HG03460 (cell line): ENCODE measurements around the gene TXNDC11.

Experiments
- ATAC-seq: cut with Tn5 transposase; IDR thresholded peaks from one replicate; pipeline ENCODE4 v1.9.1; 2021; ENCODE audit not compliant: unreplicated experiment

The TXNDC11 gene

DNA sequence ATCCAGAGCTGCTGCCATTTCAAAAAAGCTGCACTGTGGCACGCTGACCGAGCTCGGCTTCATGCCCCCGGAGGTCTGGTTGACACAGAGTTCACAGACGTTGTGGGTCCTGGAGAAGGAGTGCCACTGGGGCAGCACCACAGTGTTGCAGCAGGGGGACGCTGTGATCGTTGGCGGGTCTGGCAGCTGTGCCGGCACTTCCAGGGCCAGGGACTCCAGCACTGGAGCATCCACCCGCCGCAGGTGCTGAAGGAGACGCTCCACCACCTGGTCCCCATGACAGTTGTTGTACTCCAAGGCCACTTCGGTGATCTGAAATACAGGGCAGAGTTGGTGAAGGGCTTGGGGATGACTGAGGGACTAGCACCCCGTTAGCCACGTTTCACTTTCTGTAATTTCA, 50.9 kb downstream of the TXNDC11 start:
- ATAC-seq, result no peak

DNA sequence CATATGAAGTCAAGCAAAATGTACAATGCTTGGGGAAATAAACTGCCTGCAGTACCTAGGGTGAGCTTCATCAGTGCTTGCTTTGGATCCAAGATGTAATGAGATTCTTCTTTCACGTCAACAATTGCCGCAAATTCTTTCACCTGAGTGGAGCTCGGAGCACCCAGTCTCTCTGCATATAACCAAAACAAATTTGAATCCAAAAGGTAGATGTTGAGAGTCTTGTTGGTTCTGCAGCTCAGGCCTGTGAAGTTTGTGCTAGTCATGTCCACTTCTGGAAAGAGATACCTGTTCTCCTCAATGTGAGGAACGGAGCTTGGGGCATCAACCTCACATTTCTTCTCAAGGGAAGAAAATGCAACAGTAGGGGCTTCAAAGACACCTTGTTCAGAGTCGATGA, 51.4 kb downstream of the TXNDC11 start:
- no peak for ATAC-seq

DNA sequence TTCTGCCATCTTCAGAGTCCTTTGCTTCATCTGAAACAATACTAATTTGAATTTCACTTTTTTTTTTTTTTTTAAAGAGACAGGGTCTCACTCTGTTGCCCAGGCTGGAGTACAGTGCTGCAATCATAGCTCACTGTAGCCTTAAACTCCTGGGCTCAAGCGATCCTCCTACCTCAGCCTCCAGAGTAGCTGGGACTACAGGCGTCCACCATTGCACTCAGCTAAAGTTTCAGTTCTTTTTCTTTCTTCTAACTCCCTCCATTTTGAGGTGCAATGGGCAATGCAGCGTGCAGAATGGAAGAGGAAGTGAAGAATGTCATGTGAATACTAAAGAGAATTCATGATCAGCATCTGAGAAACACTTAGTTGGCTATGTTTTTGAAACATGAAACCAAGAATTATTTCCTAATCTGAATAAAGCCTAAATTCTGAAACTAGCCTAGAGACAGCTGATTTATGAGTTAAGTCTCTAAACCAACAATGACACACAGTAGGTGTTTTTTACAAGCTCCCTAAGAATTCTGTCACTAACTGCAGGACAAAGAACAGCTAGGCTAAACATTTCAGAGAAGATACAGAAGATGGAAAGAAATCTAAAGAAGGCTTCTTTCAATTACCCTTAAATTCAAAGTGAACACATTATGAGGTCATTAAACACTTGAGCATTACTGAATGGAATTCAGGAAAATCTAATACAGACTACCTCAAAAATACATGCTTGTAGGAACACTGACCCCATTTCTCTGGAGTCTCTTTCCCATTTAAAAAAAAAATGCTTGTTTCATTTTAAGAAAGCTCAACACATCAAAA, 53.4 kb downstream of the TXNDC11 start:
- peak; percentile 85 for ATAC-seq

DNA sequence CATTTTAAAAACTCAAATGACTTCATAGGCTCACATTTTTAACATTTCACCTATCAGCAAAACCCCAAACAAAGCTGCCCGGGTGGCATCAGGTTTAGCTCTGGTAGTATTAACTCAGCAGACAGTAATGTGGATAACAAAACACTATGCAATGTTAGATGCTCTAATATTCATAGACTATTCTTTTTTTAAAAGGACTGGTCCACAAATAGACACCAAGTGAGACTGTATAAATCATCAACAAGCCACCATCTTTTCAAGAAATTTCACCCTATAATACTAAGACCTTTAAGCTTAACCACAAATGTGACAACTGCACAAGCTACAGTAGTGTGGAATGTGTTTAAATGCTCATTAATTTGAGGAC, 54.2 kb downstream of the TXNDC11 start:
- no peak for ATAC-seq

DNA sequence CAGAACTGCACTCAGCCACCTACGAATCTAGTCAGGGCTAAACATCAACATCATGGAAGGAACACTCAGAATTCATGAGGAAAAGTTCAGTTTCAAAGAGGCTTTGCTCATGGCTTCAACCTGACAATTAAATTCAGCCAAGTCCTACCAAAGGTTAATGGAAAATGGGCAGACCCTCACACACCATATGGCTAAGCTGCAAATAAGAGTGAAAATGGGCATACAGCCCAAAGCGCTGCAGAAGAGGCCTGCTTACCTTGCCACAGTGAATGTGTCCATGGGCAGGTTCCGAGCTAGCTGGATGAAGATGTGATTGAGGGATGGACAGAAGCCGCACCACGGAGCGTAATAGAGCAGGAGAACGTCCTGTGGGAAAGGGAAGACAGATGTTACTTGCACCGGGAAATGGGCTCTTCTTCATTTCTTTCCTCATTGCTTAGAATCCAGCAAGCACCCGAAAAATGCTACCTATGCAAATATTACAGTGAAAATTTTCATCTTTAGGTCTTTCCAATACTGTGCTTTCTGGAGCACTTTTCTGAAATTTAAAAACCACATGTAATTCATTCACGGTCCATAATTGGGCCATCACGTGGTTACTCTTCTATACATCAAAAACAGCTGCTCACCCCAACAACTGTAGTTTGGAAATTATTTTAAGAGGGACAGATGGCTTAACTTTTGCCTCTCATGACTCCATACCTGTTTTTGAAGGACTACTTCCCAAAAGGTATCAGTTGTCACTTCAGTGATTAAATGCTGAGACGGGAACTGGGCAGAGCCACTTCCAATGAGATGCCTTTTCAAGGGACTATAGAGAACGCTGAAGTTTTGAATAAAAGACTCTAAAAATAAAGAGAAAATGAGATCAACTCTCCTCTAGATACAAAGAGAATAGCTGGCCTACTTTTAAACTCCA, 54.8 kb downstream of the TXNDC11 start:
- ATAC-seq, result no peak

DNA sequence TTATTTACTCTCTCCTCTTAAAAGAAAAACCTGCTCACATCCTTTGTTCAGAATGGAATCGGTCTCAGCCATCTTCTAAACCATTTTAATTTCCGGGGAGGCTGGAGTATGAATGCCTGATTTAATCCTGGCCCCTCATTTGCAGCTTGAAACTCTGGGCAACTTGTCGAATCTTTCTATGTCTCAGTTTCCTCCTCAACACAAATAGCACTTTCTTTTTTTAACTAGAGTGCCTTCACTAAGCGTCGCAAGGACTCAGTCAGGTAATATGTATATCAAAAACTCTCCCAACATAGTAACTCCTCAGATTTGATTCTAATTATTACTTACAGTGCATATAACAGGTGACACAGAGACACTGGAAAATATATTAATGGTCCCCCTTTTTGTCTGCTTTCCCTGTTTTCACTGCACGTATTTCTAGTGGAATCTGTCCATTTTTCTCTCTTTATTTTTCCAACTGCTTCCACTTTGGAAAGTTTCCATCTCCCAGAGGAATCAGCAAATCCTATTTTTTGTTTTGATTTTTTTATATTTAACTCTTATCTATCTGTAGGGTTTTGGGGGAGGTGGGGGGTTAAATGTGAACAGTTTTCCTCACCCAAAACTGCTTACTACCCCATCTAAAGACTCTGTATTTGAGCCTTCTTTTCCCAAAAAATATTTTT, 55.8 kb downstream of the TXNDC11 start:
- ATAC-seq, result no peak

DNA sequence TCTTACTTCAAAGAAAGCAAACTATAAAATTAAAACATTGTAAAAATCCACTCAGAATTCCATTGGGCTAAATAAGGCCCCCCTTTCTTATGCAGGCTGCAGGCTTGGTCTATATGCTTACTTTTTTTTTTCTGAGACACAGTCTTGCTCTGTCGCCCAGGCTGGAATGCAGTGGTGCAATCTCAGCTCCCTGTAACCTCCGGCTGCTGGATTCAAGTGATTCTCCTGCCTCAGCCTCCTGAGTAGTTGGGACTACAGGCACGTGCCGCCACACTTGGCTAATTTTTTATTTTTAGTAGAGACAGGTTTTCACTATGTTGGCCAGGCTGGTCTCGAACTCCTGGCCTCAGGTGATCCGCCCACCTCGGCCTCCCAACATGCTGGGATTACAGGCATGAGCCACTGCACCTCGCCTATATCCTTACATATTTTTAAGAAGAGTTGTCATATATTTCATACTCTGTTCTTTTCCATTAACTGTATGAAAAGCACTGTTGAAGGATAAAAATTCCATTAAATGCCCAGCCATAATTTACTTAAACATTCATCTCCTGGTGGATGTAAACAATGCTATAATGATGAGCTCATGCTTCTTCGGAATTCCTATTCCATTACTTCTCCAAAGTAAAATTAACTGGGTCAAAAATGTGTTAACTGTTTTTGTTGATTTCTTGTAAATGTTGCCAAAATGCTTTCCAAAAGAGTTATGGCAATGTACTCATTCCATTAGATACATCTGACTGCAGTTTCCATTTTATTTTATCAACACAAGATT, 56.6 kb downstream of the TXNDC11 start:
- no peak for ATAC-seq

DNA sequence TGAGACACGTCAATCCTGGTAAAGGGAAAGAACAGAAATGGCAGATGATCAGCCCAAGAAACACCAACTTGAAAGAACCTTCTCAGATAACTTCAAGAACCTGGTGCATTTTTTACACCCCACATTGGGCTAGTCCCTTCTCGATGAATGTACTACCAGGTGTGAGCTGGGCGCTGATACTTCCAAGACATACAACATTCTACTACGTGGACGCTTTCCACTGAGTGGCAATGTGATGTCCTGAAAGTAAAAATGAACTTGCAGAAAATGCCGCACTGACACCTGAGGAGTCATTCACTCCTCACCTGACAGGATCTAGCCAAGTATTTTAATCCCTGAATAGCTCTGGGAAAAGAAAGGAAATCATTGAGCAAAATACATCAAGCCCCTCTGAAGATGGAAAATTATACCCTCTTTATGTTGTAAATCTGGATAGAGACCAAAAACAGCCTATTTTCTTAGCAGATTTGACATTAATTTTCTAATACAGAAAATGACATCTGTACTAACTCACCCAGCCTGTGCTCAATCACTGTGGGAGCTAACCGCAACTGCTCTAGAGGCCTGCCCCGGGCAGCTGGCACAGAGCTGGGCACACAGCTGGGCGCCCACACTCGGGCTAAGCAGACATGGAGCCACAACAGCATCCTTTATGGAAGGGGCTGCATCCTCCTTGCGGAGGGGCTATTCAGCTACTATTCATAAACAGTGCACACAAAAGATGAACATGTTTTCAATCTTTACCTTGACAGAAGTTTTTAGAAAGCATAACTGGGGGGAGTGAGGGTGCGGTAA, 58.2 kb downstream of the TXNDC11 start:
- no peak for ATAC-seq

DNA sequence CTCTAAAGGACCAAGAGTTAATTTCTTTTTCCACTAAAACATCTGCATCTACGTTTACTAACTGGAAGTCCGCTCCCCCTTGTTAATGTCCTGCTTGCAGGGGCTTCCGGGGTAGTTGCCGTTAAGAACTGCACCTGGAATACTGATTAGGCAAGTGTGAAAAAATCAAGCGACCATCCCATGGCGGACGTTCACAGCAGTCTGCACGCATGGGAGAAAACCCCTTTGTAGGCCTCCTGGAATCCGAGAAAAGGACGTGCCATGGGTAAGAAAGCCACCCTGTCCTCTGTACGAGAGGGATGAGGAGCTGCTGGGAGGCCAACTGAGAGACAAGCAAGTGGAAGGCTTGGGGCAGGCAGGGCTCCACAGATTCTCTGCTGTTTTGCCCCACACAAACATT, 59.5 kb downstream of the TXNDC11 start:
- ATAC-seq, result no peak

DNA sequence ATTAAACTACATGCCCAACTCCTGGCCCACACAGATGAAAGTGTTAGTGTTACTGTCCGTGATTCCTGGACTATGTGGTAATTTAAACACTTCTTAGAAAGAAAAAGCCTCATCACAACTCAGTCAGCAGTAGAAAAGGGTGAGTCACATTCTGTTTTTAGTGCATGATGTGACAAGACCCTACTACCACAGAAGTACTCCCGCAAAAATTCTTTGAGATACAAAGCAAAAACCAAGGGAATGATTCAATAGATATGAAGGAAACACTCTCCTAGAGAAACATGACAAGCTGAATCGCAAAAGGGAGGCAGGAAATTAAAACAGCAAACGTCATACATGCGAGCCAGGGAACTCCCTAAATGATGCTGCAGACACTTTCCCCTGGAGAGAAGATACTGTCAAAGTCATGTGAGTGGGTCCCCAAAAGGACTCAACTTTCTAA, 60.0 kb downstream of the TXNDC11 start:
- ATAC-seq, result no peak

DNA sequence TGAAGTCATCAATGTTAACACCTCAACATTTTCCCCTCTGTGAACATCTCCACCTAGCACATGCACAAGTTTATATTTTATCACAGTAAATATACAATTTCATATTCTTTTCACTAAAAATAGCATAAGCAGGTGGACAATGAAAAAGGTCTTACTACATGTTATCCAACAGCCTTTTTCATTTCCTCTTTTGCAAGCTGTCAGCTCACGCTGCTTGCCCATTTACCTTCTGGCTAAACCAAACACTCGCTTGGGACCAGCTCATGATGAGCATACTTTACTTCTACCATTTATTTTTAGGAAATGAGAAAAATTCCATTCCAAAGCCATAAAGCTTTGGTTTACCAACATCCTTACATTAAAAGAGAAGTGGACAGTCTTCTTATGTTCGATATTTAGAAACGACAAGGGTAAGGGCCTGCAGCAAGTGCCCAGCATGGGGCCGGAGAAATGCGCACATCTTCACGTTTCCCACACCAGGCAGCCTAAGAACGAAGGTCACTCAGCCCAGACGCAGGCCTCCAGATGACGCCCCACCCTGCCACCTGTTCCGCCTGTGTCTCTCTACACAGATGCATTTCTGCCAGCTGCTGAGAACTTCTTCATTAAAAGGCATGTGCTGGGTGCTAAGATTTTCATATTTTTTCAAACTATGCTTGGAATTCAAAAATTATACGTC, 60.5 kb downstream of the TXNDC11 start:
- ATAC-seq, result no peak

DNA sequence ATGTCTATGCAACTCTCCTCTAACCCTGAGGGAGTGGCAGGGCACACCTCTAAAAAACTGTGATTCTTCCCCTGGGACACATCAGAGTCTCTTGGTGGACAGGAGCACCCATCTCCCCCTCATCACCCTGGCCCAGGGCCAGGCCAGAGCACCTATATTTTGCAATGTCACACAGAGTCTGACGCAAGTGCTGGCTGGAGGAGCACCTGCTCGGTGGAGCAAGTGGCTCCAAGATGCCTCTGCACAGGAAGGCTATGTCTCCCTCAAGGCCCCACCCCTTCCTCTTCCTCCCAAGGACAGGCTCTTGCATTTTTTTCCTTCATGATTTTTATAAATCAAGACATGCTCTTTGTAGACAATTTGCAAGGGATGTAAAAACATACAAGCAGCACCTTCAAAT, 61.1 kb downstream of the TXNDC11 start:
- ATAC-seq, result no peak

DNA sequence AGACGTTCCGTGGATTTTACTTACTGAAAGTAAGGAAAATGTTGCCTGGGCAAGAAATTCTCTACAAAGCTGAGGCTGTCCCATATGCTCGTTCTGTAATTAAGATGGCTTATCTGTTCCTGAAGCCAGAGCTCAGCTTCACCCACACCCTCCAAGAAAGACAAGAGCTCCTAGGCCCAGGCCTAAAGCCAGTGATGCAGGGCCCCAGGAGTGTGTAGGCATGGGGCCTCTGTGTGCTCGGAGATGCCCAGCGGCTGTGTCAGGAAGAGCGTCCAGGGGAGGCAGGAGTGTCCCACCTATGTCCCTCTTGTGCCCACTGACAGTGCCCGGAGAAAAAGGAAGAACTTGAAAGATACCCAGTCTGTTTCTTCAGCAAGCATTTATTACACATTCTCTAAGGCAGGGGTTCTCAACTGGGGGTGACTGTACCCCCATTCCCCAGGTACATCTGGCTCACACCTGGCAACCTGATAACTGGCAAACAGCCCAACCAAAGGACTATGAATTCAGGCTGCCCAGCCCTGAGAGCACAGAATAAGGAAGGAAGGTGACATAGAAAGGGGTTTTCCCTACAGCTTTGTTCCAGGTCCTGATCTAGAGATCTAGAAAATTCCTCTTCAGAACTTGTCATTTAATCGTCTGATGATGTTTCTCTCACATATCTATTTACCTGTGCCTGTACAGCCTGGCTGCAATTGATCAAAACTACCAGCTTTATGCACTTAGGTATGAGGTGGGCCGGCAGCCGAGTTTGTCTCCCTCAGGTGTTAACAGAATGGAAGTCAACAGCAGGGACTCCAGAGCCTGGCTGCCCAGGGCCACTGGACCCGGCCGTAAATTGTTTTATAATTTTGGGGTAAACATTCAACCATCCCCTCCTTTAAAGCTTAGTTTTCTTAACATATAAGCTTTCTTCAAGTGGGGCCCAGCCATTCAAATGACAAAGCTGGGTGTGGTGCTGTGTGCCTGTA, 62.4 kb downstream of the TXNDC11 start:
- ATAC-seq, result no peak

DNA sequence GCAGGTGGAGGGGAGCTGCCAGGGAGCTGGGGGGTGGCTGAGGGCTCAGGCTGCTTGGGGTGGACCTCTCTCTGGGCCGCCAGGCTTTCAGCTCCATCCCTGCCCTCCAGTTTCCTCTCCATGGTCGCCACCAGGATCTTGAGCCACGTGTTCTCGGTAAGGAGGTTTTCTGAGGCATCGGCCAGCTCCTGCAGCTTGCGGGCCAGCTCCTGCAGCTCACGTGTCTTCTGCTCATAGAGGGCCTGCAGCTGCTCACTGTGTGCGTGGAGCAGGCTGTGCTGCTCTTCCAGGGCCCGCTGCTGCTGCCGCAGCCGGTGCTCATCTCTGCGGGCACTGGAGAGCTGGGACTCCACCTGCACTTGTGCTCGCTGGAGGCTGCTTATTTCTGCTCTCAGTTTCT, 63.4 kb downstream of the TXNDC11 start:
- ATAC-seq, result no peak

DNA sequence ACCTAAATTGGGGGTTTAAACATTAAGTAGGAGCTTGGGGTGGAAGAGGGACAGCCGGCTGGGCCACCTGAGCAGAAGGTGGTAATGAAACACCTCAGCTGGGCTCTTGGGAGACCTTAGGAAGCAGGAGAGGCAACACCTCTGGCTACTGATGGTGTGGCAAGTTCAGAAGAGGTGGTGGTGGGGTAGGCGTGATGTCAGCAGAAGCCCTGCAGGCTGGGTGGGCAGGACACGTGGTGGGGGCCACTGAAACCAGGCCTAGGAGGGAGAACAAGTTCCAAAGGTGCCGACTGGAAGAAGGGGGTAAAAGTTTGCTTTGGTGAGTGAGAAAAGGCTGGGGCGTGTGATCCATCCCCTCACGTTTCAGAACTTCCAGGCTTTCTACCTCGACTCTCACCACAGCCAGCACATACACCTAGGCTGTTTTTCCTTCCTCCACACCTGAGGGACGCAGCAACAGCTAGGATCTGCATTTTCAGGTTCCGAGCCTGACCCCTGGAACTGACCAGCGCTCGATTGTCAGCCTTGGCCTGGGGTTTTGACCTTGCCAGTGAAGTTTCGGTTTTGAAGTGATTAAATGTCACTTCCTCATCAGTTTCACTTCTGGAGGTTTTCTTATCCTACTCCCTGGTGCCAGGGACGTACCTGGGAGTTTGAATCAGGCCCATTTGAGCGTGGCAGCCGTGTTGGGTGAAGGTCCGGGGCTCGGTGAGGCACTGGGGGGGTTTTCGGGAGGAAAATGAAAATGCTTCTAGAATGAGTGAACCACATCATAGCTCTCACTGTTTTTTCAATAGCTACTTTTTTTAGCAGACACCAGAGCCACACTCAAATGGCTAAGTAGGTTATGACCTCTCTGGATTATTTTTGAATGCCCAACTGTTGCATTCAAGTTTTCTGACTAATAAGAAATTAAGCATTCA, 64.4 kb downstream of the TXNDC11 start:
- ATAC-seq, result no peak

DNA sequence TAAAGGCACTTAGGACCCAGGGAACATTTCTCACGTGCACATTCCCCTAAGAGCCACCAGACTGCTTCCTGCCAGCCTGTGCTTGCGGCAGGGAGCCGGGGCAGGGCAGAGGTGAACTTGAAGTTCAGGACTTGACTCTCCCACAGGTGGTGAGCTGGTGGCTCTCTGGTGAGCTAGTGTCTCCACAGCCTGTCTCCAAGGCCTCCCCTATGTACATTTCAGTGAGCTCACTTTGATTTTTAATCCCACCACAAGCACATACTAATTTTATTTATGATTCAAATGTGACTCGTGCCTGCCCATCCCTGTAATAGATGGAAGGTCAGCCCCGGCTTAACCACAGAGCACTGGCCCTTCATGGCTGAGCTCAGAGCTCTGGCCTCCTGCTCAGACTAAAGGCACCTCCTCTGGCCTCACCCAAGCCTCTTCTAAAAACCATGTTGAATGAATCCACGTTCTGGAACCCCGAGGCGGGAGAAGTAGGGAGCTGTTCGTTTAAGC, 65.2 kb downstream of the TXNDC11 start:
- no peak for ATAC-seq

DNA sequence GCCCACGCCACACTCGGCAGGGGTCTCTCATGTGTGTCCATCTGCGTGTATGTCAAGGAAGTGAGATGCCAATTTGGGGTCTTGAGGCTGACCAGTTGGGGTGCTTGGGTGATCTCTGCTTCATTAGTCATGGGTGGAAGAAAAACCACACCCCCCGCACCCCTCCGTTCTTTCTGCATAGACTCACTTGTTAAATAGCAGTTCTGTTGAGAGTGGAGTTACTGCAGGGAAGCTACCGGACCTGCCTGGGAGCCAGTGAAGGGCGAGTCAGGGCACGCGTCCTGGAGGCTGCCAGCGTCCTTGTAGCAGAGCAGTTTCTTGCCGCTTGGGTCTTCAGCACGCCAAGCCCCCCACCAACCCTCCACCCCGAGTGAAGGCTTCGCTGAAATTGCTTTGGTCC, 65.9 kb downstream of the TXNDC11 start:
- ATAC-seq, result no peak
